IPS-18c (cell line): Measurements from ENCODE around the gene PCDHB1.

Experiments
- H3K4me3 ChIP-seq: 2 replicates; pipeline ENCODE4 v1.7.0; 2013; ENCODE audit warnings: low read depth, mild to moderate bottlenecking, low read length, moderate library complexity; ENCODE audit not compliant: insufficient read depth
- H3K9me3 ChIP-seq: one replicate; pipeline ENCODE4 v1.6.1; 2013; ENCODE audit warnings: mild to moderate bottlenecking, low read length, moderate library complexity; ENCODE audit not compliant: control insufficient read depth, insufficient read depth

The PCDHB1 gene, protein sequence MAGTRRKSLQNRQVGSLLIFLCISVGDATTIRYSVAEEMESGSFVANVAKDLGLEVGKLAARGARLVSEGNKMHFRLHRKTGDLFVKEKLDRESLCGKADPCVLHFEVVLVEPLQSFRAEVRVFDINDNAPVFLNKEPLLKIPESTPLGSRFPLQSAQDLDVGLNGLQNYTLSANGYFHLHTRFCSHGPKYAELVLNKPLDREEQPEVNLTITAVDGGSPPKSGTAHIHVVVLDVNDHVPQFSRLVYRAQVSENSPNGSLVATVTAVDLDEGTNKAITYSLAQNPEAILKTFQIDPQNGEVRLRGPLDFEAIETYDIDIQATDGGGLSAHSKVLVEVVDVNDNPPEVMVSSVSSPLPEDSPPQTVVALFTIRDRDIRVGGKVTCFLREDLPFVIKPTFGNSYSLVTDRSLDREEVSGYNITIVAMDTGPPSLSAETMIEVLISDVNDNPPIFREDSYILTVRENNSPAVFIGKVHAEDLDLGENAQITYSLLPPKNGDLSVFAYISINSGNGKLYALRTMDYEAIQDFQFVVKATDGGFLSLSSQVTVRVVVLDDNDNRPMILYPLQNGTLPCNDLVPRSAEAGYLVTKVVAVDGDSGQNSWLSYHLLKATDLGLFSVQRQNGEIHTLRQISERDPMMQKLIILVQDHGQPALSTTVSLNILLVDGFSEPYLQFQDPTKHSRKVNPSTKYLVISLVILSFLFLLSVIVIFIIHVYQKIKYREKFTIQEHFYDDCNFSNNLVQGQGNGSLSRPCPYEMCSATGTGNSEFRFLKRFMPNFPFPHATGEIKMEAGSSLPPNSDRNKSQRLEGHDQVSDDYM

DNA sequence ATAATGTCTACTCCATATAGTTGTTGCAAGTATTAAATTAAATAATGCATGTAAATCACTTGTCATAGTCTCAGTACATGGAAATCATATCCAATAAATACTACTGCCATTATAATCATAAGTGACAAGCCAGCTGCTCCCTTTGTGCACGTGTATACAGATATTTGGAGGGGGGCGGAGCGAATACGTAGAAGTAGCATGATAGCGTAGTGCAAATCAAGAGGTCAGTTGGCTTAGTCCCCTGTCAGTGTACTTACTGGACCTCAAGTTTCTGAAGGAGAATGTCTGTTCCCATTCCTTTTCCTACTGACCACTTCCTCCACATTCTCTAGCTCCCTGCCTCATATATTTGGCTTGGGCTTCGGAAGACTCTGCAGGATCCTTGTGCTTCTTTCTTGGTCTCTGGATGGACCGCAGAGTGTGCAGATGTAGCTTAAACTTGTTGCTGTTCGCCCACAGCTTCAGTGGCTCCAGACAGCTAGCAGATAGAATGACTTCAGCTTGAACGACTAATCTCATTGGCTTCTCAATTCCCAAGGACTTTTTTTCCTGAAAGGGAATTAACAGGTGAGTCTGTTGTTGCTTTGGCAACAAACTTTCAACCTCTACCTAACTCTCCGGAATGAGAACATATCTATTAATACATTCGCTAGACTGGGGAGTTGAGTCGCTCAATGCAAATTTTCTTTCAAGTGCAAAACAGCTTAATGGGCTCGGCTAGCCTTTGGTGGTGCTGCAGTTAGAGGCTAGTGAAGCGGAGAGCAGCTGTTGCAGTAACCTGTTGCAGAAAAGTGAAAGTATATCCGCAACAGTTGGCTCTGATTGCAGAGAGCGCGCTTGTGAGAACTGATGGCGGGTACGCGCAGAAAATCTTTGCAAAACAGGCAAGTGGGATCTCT lies at the start of gene PCDHB1:
Gene PCDHB1, plus strand, starts transcription at position 753 of the 899 bp plus-strand sequence. Its CDS starts 97 bp downstream, at position 850.
- H3K9me3 ChIP-seq: no peaks in the 10 kb centered on the region
- H3K4me3 ChIP-seq: peak within 1 kb of the TSS; percentile 54

DNA sequence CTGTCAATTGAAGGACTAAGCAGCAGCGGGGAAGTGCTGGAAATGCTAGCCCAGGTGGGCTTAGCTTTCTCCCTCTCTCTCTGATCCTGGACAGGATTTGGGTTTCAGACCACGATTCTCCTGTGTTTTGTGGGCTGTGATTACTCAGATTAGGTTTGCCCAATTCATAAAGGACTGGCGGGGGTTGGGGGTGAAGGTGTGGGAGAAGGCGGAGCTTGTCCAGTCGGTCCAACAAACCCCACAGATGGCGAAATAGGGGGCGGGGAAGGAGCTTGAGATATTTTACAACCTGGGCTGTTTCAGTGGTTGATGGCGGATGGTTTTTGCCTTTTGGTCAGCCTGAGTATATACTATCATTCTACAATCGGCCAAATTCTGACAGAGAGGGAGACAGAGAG lies 49.7 kb upstream of the PCDHB1 start:
- H3K4me3 ChIP-seq: peak overlapping the region; percentile 42; the same call in 1 of the 2 replicates

DNA sequence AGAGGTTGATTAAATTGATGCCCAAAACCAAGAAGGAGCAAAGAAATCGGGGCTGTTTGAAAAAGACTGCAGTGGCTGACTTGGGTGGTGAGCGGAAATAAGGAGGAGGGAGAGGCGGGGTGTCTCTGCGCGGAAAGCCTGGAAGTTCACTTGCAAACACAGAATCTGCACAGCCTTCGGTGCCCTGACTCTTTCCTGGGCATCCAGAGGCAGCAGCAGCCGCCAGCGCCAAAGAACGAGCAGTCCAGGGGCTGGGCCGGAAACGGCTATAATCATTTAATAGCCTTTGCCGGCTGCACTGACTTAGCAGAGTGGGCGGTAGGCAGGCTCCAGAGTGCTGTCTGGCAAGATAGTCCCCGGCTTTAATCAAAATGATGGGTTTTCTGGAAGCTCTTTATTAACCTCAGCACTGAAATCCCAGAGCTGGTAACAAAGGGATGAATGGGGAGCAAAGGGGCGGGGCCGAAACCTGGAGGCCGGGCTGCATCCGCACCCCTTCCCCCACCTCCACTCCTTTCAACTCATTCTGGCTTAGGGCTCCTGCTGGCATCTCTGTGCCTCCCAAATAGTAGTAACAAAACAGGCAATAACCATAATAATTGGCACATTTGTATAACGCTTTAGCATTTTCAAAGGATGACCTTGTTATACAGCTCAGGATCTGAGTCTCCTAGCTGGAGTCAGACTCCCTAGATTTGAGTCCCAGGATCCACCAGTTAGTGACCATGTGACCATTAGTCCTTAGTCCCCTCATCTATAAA lies 49.1 kb upstream of the PCDHB1 start:
- Histone ChIP-seq H3K4me3 (peak overlapping the region; percentile 42), H3K9me3 (no peaks in the 10 kb centered on the region)

More for the DNA sequence above, 49.7 kb upstream of the PCDHB1 start:
- no peaks in the 10 kb centered on the region for H3K9me3 ChIP-seq

DNA sequence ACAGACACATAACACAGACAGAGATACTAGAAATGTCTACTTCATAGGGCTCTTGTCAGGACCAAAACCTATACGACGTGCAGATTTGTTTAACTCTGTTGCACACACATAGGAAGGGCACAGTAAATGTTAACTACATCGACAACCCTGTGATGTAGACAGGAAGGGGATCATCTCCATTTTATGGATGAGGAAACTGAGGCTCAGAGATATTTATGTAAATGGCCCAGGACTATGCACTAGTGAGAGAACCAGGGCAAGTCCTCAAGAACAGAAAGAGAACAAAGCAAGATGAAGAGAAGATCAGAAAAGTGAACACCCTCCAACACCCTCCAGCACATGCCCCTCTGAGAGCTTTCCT lies 48.6 kb upstream of the PCDHB1 start:
- Histone ChIP-seq H3K4me3 (no peak overlapping the region), H3K9me3 (no peaks in the 10 kb centered on the region)

DNA sequence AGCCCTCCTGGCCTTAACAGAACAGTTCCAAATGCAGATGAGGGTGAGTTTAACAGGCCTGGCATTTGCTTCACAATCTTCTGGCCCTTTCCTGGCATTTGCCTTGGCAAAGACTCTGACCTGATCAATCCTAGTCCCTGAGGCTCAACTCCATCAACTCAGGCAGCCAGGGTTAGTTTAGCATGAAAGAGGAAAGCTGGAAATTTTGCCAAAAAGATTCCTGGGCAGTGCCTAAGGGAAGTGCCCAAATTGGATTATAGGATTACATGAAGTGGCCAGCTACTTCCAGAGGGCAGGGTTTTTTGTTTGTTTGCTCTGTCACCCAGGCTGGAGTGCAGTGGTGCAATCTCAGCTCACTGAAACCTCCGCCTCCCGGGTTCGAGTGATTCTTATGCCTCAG lies 48.1 kb upstream of the PCDHB1 start:
- Histone ChIP-seq H3K9me3 (no peaks in the 10 kb centered on the region), H3K4me3 (no peak overlapping the region)

DNA sequence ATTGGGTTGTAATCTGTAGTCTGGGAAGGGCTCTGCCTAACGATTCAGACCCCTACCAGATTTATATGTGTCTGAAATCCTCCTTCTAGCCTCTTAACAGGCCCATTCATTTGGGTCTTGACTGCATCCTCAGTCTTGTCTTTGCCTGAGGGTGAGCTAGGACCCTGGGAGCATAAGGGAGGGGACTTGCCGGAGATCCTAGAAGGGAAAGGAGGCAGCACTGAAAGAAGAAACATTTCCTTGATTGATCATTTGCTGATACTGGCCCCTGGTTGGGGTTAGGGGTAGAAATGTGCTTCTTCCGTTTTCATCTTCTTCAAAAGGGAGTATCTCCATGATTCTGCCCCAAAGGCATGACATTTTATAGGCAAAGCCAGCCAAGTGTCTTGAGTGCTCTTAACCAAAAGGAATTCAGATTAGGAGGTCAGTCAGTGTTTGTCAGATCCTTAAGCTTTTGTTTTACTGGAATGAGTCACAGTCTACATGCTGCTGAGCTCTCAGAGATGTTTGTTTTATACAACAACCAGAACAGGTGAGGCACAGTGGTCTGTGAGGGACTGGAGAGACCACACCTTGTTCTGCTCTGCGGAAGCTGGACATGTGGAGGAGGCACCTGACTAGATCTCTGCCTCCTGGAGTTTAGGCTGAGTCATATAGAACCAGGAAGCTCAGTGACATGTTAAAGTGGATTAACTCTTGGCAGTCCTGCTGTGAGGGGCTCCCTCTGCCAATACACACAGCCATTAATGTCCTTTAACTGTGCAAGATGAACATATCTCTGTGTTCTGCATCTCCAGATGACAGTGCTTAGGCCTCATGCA lies 47.2 kb upstream of the PCDHB1 start:
- H3K9me3 ChIP-seq: no peaks in the 10 kb centered on the region
- H3K4me3 ChIP-seq: no peak overlapping the region

DNA sequence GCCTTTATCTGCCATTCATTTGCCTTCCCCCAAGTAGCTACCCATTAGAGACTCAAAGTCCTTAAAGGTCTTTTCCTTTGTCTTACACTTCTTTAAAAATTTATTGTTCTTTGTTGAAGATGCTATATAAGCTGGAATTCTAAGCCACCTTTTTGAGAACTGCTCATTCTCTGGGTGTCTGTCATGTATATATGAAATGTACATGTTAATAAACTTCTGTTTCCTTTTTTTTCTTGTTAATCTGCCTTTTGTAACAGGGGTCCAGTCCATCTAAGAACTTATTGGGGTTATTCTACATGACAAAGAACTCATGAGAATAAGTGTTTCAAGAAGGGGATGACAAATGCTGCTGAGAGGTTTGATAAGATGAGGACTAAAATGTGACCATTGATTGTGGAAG lies 43.4 kb upstream of the PCDHB1 start:
- Histone ChIP-seq H3K4me3 (no peak overlapping the region), H3K9me3 (no peaks in the 10 kb centered on the region)

DNA sequence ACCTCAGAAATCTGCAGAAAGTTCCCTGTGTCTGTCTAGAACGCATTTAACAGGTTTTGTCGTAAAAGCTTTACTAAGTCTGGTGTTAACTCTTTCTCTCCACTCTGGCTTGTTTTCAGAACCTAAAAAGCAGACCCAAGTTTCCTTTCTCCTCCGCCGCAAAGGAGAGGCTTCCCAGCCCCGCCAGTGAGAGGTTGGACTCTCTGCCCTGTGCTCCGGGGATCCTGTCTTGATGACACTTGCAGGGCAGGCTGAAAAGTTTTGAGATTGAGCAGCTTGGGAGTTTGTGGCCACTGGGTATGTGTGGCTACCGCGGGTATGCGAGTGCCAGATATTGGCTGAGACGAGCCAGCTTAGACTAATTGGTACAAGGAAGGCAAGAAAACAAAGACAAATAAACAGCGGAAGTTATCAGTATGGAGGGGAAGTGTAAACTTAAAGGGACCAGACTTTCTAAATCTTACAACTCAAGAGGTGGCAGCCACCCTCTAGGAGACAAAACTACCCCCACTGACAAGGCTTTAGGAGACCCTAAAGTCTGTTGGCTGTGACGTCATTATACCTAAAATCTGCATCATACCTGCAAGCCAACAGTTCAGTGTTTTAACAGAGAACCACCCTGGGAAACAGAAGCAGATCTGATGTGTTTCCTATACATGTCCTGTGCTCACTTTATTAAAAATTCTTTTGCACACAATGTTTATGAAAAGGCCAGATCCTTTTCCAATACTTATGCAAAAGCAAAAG lies 41.0 kb upstream of the PCDHB1 start:
- Histone ChIP-seq H3K9me3 (no peaks in the 10 kb centered on the region), H3K4me3 (no peak overlapping the region)

DNA sequence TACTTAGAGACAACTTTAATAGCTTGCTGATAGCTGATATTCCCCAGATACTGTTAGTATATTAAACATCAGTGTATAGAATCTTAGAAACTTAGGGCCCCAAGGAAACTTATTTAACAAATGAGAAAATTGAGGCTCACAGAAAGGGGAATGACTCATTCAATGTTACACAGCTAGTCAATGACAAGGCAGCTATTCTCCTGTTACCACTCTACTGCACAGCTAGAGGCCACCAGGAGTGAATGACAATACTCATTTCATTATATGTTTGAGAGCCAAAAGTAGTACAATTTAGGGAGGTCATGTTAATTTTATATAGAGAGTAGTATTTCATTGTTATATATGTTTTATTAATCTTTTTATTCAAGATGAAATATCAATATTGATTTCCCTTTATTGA lies 33.2 kb upstream of the PCDHB1 start:
- Histone ChIP-seq H3K9me3 (no peaks in the 10 kb centered on the region), H3K4me3 (no peak overlapping the region)

DNA sequence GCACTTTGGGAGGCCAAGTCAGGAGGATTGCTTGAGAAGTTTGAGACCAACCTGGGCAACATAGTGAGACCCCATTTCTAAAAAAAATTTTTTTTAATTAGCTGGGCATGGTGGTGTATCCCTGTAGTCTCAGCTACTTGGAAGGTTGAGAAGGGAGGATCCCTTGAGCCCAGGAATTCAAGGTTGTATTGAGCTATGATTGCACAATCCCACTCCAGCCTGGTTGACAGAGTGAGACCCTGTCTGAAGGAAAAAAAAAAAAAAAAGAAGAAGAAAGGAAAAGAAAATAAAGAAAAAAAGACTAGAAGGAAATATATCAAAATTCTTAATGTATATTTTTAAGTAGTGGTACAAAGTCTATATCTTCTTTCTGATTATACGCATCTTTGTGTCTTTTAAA lies 28.8 kb upstream of the PCDHB1 start:
- H3K9me3 ChIP-seq: no peaks in the 10 kb centered on the region
- H3K4me3 ChIP-seq: no peak overlapping the region

DNA sequence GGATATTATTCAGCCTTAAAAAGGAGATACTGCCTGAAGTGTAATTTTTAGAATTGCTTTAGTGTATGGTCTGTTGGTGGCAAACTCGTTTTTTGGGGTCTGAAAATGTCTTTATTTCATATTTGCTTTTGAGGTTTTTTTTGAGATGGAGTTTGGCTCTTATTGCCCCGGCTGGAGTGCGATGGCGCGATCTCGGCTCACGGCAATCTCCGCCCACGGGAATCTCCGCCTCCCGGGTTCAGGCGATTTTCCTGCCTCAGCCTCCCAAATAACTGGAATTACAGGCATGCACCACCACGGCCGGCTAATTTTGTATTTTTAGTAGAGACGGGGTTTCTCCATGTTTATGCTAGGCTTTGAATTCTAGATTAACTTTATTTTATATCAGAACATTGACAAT lies 20.2 kb upstream of the PCDHB1 start:
- H3K4me3 ChIP-seq: no peak overlapping the region
- H3K9me3 ChIP-seq: no peaks in the 10 kb centered on the region

DNA sequence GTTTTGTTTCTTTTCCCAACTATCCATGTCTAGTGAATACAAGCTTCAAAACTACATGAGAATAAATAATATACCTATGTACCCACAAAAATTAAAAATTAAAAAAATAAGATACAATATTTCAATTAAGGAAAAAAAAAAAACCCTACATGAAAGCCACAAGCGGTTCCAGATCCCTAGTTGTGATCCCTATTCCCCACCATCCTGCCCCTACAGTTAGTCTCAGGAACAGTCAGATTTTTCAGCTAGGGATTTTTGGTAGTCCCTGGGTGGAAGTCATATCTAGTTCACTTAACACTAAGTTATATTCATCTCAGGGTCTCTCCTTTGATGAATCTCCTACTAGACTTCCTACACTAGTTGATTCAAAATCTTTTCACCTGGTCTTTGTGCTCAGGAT lies 18.5 kb upstream of the PCDHB1 start:
- Histone ChIP-seq H3K9me3 (no peaks in the 10 kb centered on the region), H3K4me3 (no peak overlapping the region)

DNA sequence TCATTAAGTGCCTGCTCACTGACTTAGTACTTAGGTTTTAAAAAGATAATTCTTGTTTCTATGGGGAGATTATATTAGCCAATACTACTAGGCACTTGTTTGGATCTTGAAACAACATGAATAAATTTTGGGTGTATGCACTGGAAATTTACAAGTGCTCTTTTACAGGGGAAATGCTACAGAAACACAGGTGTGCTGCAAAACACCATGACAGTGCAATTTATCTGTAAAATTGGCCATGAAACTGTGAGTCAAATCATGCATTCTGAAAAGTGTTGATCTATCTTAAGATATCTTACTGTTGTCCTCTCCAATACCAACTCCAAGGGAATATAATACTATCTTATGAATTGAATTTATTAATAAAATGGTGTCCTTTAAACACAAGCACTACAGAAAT lies 12.1 kb upstream of the PCDHB1 start:
- H3K4me3 ChIP-seq: no peak overlapping the region
- H3K9me3 ChIP-seq: no peaks in the 10 kb centered on the region

DNA sequence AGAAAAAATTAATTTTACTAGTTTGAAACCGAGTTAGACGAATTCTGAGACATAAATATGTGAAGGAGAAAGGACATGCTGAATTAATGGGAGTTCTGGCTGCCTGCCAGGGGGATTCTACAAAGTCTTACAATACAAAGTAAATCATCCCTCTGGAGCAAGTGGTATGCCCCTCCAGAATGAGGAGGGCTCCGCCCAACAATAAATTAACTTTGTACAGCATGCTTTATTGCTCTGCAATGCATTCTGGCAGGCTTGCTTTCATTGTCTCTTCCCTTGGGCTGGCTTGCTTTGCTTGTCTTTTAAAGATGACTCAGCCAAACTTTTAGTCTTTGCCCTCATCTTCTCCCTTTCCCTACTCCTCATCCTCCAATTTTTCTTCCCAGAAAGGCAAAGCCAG lies 11.7 kb upstream of the PCDHB1 start:
- peak overlapping the region; percentile 73 for H3K4me3 ChIP-seq
- no peaks in the 10 kb centered on the region for H3K9me3 ChIP-seq

DNA sequence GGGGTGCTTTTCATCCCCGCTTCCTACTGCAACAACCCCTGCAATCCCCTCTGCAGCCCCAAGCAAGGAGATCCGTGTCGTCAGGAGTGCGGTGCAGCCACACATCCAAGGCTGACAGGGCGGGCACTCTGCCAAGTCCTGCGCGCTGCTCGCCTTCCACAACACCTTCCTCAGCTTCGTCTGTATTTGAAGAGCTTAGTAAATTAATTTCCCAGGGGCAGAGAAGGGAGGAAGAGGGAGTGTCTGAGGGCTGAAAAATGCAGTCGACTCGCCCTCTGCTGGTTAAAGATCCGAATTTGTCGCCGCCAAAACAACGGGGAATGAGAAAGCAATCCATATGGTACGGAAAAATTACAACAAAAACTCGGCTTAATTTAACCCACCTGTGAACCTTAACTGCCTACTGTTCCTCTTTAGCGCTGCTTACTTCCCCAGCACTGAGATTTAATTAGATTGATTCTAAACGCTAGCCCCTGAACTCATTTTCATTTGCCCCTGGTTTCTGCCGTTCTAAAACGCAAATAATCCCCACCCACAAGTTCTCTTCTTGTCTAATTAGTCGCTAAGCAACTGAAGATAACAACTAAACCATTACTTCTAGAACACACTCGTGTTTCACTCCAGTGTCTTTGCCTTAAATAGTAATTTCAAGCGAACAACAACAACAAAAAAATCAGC lies 10.9 kb upstream of the PCDHB1 start:
- no peaks in the 10 kb centered on the region for H3K9me3 ChIP-seq
- peak overlapping the region; percentile 73 for H3K4me3 ChIP-seq
